H1 (cell line): ENCODE data around the gene MSH5. TPM values are rescaled to one million over a fixed set of nuclear protein-coding genes. Genes with fewer than 3 reads are reported as not detected.
A peak's percentile ranks its signal among the peaks of the same experiment; 100 is the strongest.

ENCODE experiments used
- CBX8 ChIP-seq: fragments of 300-800, 300-1000 bp; sonication (generic); IDR thresholded peaks from 2 replicates; pipeline ENCODE4 v1.7.1; 2016; ENCODE audit warnings: low read depth, low read length, borderline replicate concordance
- CHD1 ChIP-seq: IDR thresholded peaks from 2 replicates; pipeline ENCODE4 v1.6.1; 2012; ENCODE audit warnings: low read depth, low read length, improper control_type of control experiment
- NANOG ChIP-seq: IDR thresholded peaks from 2 replicates; pipeline ENCODE4 v1.6.1; 2011; ENCODE audit warnings: low read length, low read depth, mild to moderate bottlenecking, inconsistent platforms; ENCODE audit not compliant: insufficient read depth, poor library complexity, severe bottlenecking
- NRF1 ChIP-seq: IDR thresholded peaks from 2 replicates; pipeline ENCODE4 v1.6.1; 2011; ENCODE audit warnings: mild to moderate bottlenecking, low read depth, low read length, improper control_type of control experiment
- POLR2A ChIP-seq, 2 experiments: IDR thresholded peaks; 1 replicate in 1 of 2; 2 replicates in 1 of 2; pipeline ENCODE4 v1.6.1; 2011; ENCODE audit warnings: low read depth in 2 of 2, low read length in 2 of 2, mild to moderate bottlenecking in 2 of 2; ENCODE audit errors: control extremely low read depth in 1 of 2
- RNF2 ChIP-seq: fragments of 200-900, 300-1000 bp; sonication (generic); IDR thresholded peaks from 2 replicates; pipeline ENCODE4 v1.7.1; 2016; ENCODE audit warnings: borderline replicate concordance, low read depth, mild to moderate bottlenecking, antibody characterized with exemption, low read length; ENCODE audit not compliant: poor library complexity, severe bottlenecking; ENCODE audit errors: missing control alignments
- TBP ChIP-seq: IDR thresholded peaks from 2 replicates; pipeline ENCODE4 v1.6.1; 2011; ENCODE audit warnings: low read depth, low read length, improper control_type of control experiment
- polyA plus RNA-seq, 7 experiments: library from polyadenylated mRNA; depleted of rRNA in 3 of 7; stranded (reverse) in 5 of 7; unstranded in 2 of 7; fragments of >200 nt in 5 of 7; fragments of 200-250 nt in 2 of 7; gene quantifications; 1 replicate in 5 of 7; 2 replicates in 1 of 7; 4 replicates in 1 of 7; pipeline versions ENCODE4 v1.2.1 to v1.2.3, GENCODE V29; 2011 to 2013; ENCODE audit warnings: missing spikeins in 2 of 7, mixed read lengths in 2 of 7
- total RNA-seq: library from RNA; stranded (reverse); fragmentation: NEBNext Ultra II Directional; extraction: Animal tissue kit (Norgen Biotek cat#: 25700); gene quantifications from 2 replicates; pipeline ENCODE4 v1.2.1, GENCODE V29; 2021
- TF ChIP-seq, protein P1 (sequence below): fragments of 300-600 bp; sonication (generic); IDR thresholded peaks from 2 replicates; pipeline ENCODE4 v1.7.1; 2012; ENCODE audit warnings: low read length, moderate library complexity, mild to moderate bottlenecking, inconsistent platforms; ENCODE audit not compliant: insufficient replicate concordance
- TF ChIP-seq, protein P2 (sequence below): IDR thresholded peaks from 2 replicates; pipeline ENCODE4 v1.6.1; 2012; ENCODE audit warnings: inconsistent platforms

Gene MSH5
- total and polyA plus RNA-seq, 2 of the 8 experiments (the other 6 are each of a cell fraction or from before 2014, with no cell fraction given) = 25.3 to 26.5 TPM

DNA sequence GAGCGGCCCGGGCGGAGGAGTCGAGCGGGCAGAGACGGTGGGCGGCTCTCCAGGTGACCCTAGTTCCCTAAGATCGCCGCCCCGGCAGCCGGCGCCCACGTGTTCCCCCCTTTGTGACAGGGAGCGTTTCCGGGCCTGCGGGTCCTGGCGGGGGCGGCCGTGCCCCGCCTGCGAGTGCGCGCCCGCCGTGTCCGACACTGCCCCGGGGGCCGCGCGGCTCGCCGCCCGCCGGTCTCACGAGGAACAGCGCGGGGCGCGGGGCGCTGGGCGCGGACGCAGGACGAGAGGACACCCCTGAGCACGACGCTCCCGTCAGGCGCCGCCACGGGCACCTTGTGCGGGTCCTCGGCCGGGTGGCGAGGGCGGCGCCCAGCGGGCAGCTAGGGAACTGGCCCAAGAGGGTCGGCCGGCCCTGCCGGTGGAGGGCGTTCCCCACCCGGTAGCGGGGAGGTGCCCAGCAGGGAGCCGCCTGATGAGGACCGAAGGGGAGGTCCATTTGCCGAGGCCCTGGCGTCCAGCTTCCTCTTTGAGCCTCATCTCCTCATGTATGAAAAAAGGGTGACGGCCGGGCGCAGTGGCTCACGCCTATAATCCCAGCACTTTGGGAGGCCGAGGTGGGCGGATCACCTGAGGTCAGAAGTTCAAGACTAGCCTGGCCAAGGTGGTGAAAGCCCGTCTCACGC lies 56.0 kb downstream of the MSH5 start, which contains the start of gene VARS1 (continued):
- TF ChIP-seq, protein P1, sequence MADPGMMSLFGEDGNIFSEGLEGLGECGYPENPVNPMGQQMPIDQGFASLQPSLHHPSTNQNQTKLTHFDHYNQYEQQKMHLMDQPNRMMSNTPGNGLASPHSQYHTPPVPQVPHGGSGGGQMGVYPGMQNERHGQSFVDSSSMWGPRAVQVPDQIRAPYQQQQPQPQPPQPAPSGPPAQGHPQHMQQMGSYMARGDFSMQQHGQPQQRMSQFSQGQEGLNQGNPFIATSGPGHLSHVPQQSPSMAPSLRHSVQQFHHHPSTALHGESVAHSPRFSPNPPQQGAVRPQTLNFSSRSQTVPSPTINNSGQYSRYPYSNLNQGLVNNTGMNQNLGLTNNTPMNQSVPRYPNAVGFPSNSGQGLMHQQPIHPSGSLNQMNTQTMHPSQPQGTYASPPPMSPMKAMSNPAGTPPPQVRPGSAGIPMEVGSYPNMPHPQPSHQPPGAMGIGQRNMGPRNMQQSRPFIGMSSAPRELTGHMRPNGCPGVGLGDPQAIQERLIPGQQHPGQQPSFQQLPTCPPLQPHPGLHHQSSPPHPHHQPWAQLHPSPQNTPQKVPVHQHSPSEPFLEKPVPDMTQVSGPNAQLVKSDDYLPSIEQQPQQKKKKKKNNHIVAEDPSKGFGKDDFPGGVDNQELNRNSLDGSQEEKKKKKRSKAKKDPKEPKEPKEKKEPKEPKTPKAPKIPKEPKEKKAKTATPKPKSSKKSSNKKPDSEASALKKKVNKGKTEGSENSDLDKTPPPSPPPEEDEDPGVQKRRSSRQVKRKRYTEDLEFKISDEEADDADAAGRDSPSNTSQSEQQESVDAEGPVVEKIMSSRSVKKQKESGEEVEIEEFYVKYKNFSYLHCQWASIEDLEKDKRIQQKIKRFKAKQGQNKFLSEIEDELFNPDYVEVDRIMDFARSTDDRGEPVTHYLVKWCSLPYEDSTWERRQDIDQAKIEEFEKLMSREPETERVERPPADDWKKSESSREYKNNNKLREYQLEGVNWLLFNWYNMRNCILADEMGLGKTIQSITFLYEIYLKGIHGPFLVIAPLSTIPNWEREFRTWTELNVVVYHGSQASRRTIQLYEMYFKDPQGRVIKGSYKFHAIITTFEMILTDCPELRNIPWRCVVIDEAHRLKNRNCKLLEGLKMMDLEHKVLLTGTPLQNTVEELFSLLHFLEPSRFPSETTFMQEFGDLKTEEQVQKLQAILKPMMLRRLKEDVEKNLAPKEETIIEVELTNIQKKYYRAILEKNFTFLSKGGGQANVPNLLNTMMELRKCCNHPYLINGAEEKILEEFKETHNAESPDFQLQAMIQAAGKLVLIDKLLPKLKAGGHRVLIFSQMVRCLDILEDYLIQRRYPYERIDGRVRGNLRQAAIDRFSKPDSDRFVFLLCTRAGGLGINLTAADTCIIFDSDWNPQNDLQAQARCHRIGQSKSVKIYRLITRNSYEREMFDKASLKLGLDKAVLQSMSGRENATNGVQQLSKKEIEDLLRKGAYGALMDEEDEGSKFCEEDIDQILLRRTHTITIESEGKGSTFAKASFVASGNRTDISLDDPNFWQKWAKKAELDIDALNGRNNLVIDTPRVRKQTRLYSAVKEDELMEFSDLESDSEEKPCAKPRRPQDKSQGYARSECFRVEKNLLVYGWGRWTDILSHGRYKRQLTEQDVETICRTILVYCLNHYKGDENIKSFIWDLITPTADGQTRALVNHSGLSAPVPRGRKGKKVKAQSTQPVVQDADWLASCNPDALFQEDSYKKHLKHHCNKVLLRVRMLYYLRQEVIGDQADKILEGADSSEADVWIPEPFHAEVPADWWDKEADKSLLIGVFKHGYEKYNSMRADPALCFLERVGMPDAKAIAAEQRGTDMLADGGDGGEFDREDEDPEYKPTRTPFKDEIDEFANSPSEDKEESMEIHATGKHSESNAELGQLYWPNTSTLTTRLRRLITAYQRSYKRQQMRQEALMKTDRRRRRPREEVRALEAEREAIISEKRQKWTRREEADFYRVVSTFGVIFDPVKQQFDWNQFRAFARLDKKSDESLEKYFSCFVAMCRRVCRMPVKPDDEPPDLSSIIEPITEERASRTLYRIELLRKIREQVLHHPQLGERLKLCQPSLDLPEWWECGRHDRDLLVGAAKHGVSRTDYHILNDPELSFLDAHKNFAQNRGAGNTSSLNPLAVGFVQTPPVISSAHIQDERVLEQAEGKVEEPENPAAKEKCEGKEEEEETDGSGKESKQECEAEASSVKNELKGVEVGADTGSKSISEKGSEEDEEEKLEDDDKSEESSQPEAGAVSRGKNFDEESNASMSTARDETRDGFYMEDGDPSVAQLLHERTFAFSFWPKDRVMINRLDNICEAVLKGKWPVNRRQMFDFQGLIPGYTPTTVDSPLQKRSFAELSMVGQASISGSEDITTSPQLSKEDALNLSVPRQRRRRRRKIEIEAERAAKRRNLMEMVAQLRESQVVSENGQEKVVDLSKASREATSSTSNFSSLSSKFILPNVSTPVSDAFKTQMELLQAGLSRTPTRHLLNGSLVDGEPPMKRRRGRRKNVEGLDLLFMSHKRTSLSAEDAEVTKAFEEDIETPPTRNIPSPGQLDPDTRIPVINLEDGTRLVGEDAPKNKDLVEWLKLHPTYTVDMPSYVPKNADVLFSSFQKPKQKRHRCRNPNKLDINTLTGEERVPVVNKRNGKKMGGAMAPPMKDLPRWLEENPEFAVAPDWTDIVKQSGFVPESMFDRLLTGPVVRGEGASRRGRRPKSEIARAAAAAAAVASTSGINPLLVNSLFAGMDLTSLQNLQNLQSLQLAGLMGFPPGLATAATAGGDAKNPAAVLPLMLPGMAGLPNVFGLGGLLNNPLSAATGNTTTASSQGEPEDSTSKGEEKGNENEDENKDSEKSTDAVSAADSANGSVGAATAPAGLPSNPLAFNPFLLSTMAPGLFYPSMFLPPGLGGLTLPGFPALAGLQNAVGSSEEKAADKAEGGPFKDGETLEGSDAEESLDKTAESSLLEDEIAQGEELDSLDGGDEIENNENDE = no peak
- peak in 1 of 2 experiments; percentile 72; a peak in 2 of 3 replicates for TF ChIP-seq POLR2A (IDR thresholded peaks at IDR 0.05; ENCODE audit: control extremely low read depth in 1 of 2, low read depth in 2 of 2, low read length in 2 of 2)
- TF ChIP-seq RNF2 = no peak
- TF ChIP-seq CBX8 = no peak
- TF ChIP-seq CHD1 = no peak
- TF ChIP-seq, protein P2, sequence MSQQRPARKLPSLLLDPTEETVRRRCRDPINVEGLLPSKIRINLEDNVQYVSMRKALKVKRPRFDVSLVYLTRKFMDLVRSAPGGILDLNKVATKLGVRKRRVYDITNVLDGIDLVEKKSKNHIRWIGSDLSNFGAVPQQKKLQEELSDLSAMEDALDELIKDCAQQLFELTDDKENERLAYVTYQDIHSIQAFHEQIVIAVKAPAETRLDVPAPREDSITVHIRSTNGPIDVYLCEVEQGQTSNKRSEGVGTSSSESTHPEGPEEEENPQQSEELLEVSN = peak; percentile 51; the same call in 1 of the 2 replicates
- TF ChIP-seq NANOG = no peak
- TF ChIP-seq TBP = peak; percentile 58; the same call in 1 of the 2 replicates
- TF ChIP-seq NRF1 = no peak
